ENCODE results near the gene AHNAK.

The AHNAK gene

GRCh38 chr11:62399172-62399877 lies 147.3 kb downstream of the AHNAK start:
- DNase-seq (ENCODE audit: low read depth): no peak
- H3K4me3 ChIP-seq (ENCODE audit: low read depth, low read length): no peak overlapping the region
- TF ChIP-seq CTCF (IDR thresholded peaks at IDR 0.05; ENCODE audit: control insufficient read depth, extremely low read depth, insufficient read depth): no peak

GRCh38 chr11:62398011-62398994 lies 148.3 kb downstream of the AHNAK start:
- DNase-seq (ENCODE audit: low read depth): no peak
- no peak overlapping the region for H3K4me3 ChIP-seq (ENCODE audit: low read depth, low read length)

GRCh38 chr11:62395885-62396551 lies 150.6 kb downstream of the AHNAK start:
- TF ChIP-seq CTCF (IDR thresholded peaks at IDR 0.05; ENCODE audit: control insufficient read depth, extremely low read depth, insufficient read depth): no peak
- no peak for DNase-seq (ENCODE audit: low read depth)
- no peak overlapping the region for H3K4me3 ChIP-seq (ENCODE audit: low read depth, low read length)

More at GRCh38 chr11:62398011-62398994, 148.3 kb downstream of the AHNAK start:
- no peak for TF ChIP-seq CTCF (IDR thresholded peaks at IDR 0.05; ENCODE audit: control insufficient read depth, extremely low read depth, insufficient read depth)

- TF ChIP-seq CTCF (IDR thresholded peaks at IDR 0.05; ENCODE audit: control insufficient read depth, extremely low read depth, insufficient read depth): peak; percentile 77
- DNase-seq (ENCODE audit: low read depth): peak; percentile 46
- no peak overlapping the region for H3K4me3 ChIP-seq (ENCODE audit: low read depth, low read length)
These were observed 151.6 kb downstream of the AHNAK start for GRCh38 chr11:62394825-62395538.

- DNase-seq (ENCODE audit: low read depth): no peak
- no peak overlapping the region for H3K4me3 ChIP-seq (ENCODE audit: low read depth, low read length)
- TF ChIP-seq CTCF (IDR thresholded peaks at IDR 0.05; ENCODE audit: control insufficient read depth, extremely low read depth, insufficient read depth): no peak
These were observed 152.9 kb downstream of the AHNAK start for GRCh38 chr11:62393735-62394134.

GRCh38 chr11:62393061-62393611 lies 153.5 kb downstream of the AHNAK start:
- no peak overlapping the region for H3K4me3 ChIP-seq (ENCODE audit: low read depth, low read length)
- peak; percentile 64 for TF ChIP-seq CTCF (IDR thresholded peaks at IDR 0.05; ENCODE audit: control insufficient read depth, extremely low read depth, insufficient read depth)
- DNase-seq (ENCODE audit: low read depth): no peak

Data from LNCaP clone FGC (cell line).